Measurements from ENCODE around the gene NCKAP5.

NCKAP5 gene

GRCh38 chr2:132911726-132912724 lies 656.2 kb downstream of the NCKAP5 start:
- Mint-ChIP-seq H3K36me3 (ENCODE audit: low read depth) (no peaks in the 10 kb centered on the region), H3K27ac (no peak overlapping the region), H3K4me1 (ENCODE audit: low read depth) (no peaks in the 10 kb centered on the region), H3K9me3 (no peaks in the 10 kb centered on the region), H3K4me3 (no peak overlapping the region), H3K27me3 (ENCODE audit: low read depth) (no peaks in the 10 kb centered on the region)

- no peak overlapping the region for H3K27ac Mint-ChIP-seq
- H3K36me3 Mint-ChIP-seq (ENCODE audit: low read depth): no peaks in the 10 kb centered on the region
- no peaks in the 10 kb centered on the region for H3K9me3 Mint-ChIP-seq
- no peak overlapping the region for H3K4me3 Mint-ChIP-seq
- H3K27me3 Mint-ChIP-seq (ENCODE audit: low read depth): no peaks in the 10 kb centered on the region
- H3K4me1 Mint-ChIP-seq (ENCODE audit: low read depth): no peaks in the 10 kb centered on the region
Observed at GRCh38 chr2:132910432-132910831, 657.8 kb downstream of the NCKAP5 start.

GRCh38 chr2:132909427-132909826 lies 658.8 kb downstream of the NCKAP5 start:
- Mint-ChIP-seq H3K27me3 (ENCODE audit: low read depth) (no peaks in the 10 kb centered on the region), H3K27ac (no peak overlapping the region), H3K4me1 (ENCODE audit: low read depth) (no peaks in the 10 kb centered on the region), H3K4me3 (no peak overlapping the region), H3K9me3 (no peaks in the 10 kb centered on the region), H3K36me3 (ENCODE audit: low read depth) (no peaks in the 10 kb centered on the region)

- no peaks in the 10 kb centered on the region for H3K36me3 Mint-ChIP-seq (ENCODE audit: low read depth)
- H3K4me3 Mint-ChIP-seq: no peak overlapping the region
- no peaks in the 10 kb centered on the region for H3K4me1 Mint-ChIP-seq (ENCODE audit: low read depth)
- H3K9me3 Mint-ChIP-seq: peaks cover 2% of the 10 kb centered on the region
- H3K27me3 Mint-ChIP-seq (ENCODE audit: low read depth): no peaks in the 10 kb centered on the region
- H3K27ac Mint-ChIP-seq: no peak overlapping the region
Observed at GRCh38 chr2:132904142-132904842, 664.0 kb downstream of the NCKAP5 start.

- no peaks in the 10 kb centered on the region for H3K27me3 Mint-ChIP-seq (ENCODE audit: low read depth)
- H3K4me1 Mint-ChIP-seq (ENCODE audit: low read depth): no peaks in the 10 kb centered on the region
Observed at GRCh38 chr2:132902626-132903025, 665.6 kb downstream of the NCKAP5 start.

GRCh38 chr2:132901661-132902060 lies 666.6 kb downstream of the NCKAP5 start:
- Mint-ChIP-seq H3K27me3 (ENCODE audit: low read depth) (no peaks in the 10 kb centered on the region), H3K36me3 (ENCODE audit: low read depth) (peaks cover 4% of the 10 kb centered on the region), H3K27ac (no peak overlapping the region), H3K9me3 (peaks cover 12% of the 10 kb centered on the region), H3K4me1 (ENCODE audit: low read depth) (no peaks in the 10 kb centered on the region), H3K4me3 (no peak overlapping the region)

More at GRCh38 chr2:132902626-132903025, 665.6 kb downstream of the NCKAP5 start:
- Mint-ChIP-seq H3K9me3 (peaks cover 12% of the 10 kb centered on the region), H3K4me3 (no peak overlapping the region), H3K27ac (no peak overlapping the region), H3K36me3 (ENCODE audit: low read depth) (peaks cover 4% of the 10 kb centered on the region)

GRCh38 chr2:132897111-132897510 lies 671.2 kb downstream of the NCKAP5 start:
- no peaks in the 10 kb centered on the region for H3K27me3 Mint-ChIP-seq (ENCODE audit: low read depth)
- peaks cover 4% of the 10 kb centered on the region for H3K36me3 Mint-ChIP-seq (ENCODE audit: low read depth)
- H3K4me1 Mint-ChIP-seq (ENCODE audit: low read depth): peaks cover 8% of the 10 kb centered on the region
- H3K27ac Mint-ChIP-seq: no peak overlapping the region
- H3K9me3 Mint-ChIP-seq: peaks cover 27% of the 10 kb centered on the region
- no peak overlapping the region for H3K4me3 Mint-ChIP-seq

GRCh38 chr2:132896073-132896472 lies 672.2 kb downstream of the NCKAP5 start:
- H3K4me1 Mint-ChIP-seq (ENCODE audit: low read depth): peaks cover 8% of the 10 kb centered on the region
- peak overlapping the region; percentile 67 for H3K27ac Mint-ChIP-seq

GRCh38 chr2:132891498-132891897 lies 676.8 kb downstream of the NCKAP5 start:
- H3K27me3 Mint-ChIP-seq (ENCODE audit: low read depth): no peaks in the 10 kb centered on the region
- H3K9me3 Mint-ChIP-seq: peaks cover 15% of the 10 kb centered on the region
- no peaks in the 10 kb centered on the region for H3K36me3 Mint-ChIP-seq (ENCODE audit: low read depth)
- no peak overlapping the region for H3K4me3 Mint-ChIP-seq
- H3K27ac Mint-ChIP-seq: no peak overlapping the region
- H3K4me1 Mint-ChIP-seq (ENCODE audit: low read depth): peaks cover 8% of the 10 kb centered on the region

More at GRCh38 chr2:132896073-132896472, 672.2 kb downstream of the NCKAP5 start:
- peaks cover 4% of the 10 kb centered on the region for H3K36me3 Mint-ChIP-seq (ENCODE audit: low read depth)
- peaks cover 27% of the 10 kb centered on the region for H3K9me3 Mint-ChIP-seq
- peak overlapping the region; percentile 41 for H3K4me3 Mint-ChIP-seq
- no peaks in the 10 kb centered on the region for H3K27me3 Mint-ChIP-seq (ENCODE audit: low read depth)

- Mint-ChIP-seq H3K27me3 (ENCODE audit: low read depth) (no peaks in the 10 kb centered on the region), H3K9me3 (no peaks in the 10 kb centered on the region), H3K4me1 (ENCODE audit: low read depth) (no peaks in the 10 kb centered on the region), H3K27ac (no peak overlapping the region), H3K4me3 (no peak overlapping the region), H3K36me3 (ENCODE audit: low read depth) (no peaks in the 10 kb centered on the region)
Observed at GRCh38 chr2:132886574-132886973, 681.7 kb downstream of the NCKAP5 start.

- no peak overlapping the region for H3K27ac Mint-ChIP-seq
- H3K36me3 Mint-ChIP-seq (ENCODE audit: low read depth): no peaks in the 10 kb centered on the region
- H3K27me3 Mint-ChIP-seq (ENCODE audit: low read depth): no peaks in the 10 kb centered on the region
- H3K4me3 Mint-ChIP-seq: no peak overlapping the region
- no peaks in the 10 kb centered on the region for H3K9me3 Mint-ChIP-seq
- H3K4me1 Mint-ChIP-seq (ENCODE audit: low read depth): no peaks in the 10 kb centered on the region
Observed at GRCh38 chr2:132884705-132885104, 683.6 kb downstream of the NCKAP5 start.

GRCh38 chr2:132884292-132884691 lies 684.0 kb downstream of the NCKAP5 start:
- H3K36me3 Mint-ChIP-seq (ENCODE audit: low read depth): no peaks in the 10 kb centered on the region
- H3K27me3 Mint-ChIP-seq (ENCODE audit: low read depth): no peaks in the 10 kb centered on the region
- no peaks in the 10 kb centered on the region for H3K4me1 Mint-ChIP-seq (ENCODE audit: low read depth)
- H3K4me3 Mint-ChIP-seq: no peak overlapping the region
- no peak overlapping the region for H3K27ac Mint-ChIP-seq
- H3K9me3 Mint-ChIP-seq: no peaks in the 10 kb centered on the region

- Mint-ChIP-seq H3K27ac (no peak overlapping the region), H3K4me1 (ENCODE audit: low read depth) (no peaks in the 10 kb centered on the region), H3K9me3 (no peaks in the 10 kb centered on the region), H3K4me3 (no peak overlapping the region), H3K36me3 (ENCODE audit: low read depth) (no peaks in the 10 kb centered on the region), H3K27me3 (ENCODE audit: low read depth) (no peaks in the 10 kb centered on the region)
Observed at GRCh38 chr2:132883430-132883829, 684.8 kb downstream of the NCKAP5 start.

GRCh38 chr2:132881546-132881945 lies 686.7 kb downstream of the NCKAP5 start:
- no peaks in the 10 kb centered on the region for H3K36me3 Mint-ChIP-seq (ENCODE audit: low read depth)
- H3K4me1 Mint-ChIP-seq (ENCODE audit: low read depth): no peaks in the 10 kb centered on the region
- no peak overlapping the region for H3K4me3 Mint-ChIP-seq
- no peaks in the 10 kb centered on the region for H3K9me3 Mint-ChIP-seq
- H3K27ac Mint-ChIP-seq: no peak overlapping the region
- H3K27me3 Mint-ChIP-seq (ENCODE audit: low read depth): no peaks in the 10 kb centered on the region

- no peaks in the 10 kb centered on the region for H3K27me3 Mint-ChIP-seq (ENCODE audit: low read depth)
- H3K4me3 Mint-ChIP-seq: no peak overlapping the region
- H3K27ac Mint-ChIP-seq: no peak overlapping the region
- H3K4me1 Mint-ChIP-seq (ENCODE audit: low read depth): no peaks in the 10 kb centered on the region
- no peaks in the 10 kb centered on the region for H3K36me3 Mint-ChIP-seq (ENCODE audit: low read depth)
- no peaks in the 10 kb centered on the region for H3K9me3 Mint-ChIP-seq
Observed at GRCh38 chr2:132877923-132878322, 690.3 kb downstream of the NCKAP5 start.
